HepG2 (cell line): ENCODE measurements around the gene LYRM4. TPM values are rescaled to one million over a fixed set of nuclear protein-coding genes. Genes with fewer than 3 reads are reported as not detected.

Experiments used
- ATF7-NPFF ChIP-seq: sonication (generic); formaldehyde crosslinking; IDR thresholded peaks from 2 replicates; pipeline ENCODE4 v1.8.1; 2023; ENCODE audit warnings: mild to moderate bottlenecking, low read depth, missing genetic modification reagents, moderate library complexity
- GLMP ChIP-seq: sonication (generic); formaldehyde crosslinking; IDR thresholded peaks from 2 replicates; pipeline ENCODE4 v1.9.0; 2021; ENCODE audit warnings: missing genetic modification reagents, mild to moderate bottlenecking, borderline replicate concordance
- GMEB2 ChIP-seq: IDR thresholded peaks from 2 replicates; pipeline ENCODE4 v1.6.1; 2016; ENCODE audit warnings: missing biosample characterization, missing genetic modification reagents, low read depth
- HBP1 ChIP-seq: IDR thresholded peaks from 2 replicates; pipeline ENCODE4 v1.6.1; 2016; ENCODE audit warnings: low read depth, control low read depth
- HNF4A ChIP-seq: sonication (generic); formaldehyde crosslinking; IDR thresholded peaks from 2 replicates; pipeline ENCODE4 v1.4.0; 2020; ENCODE audit warnings: missing genetic modification reagents
- HNRNPH1 ChIP-seq: fragments of 200-400 bp; formaldehyde crosslinking; optimal IDR thresholded peaks from 2 replicates; pipeline ENCODE3; 2017; ENCODE audit warnings: mild to moderate bottlenecking, low read depth, low read length
- JARID2 ChIP-seq: sonication (generic); formaldehyde crosslinking; IDR thresholded peaks from 2 replicates; pipeline ENCODE4 v1.8.1; 2023; ENCODE audit warnings: missing genetic modification reagents, inconsistent platforms; ENCODE audit not compliant: insufficient replicate concordance
- MYNN ChIP-seq: sonication (generic); formaldehyde crosslinking; IDR thresholded peaks from 2 replicates; pipeline ENCODE4 v1.4.0; 2020; ENCODE audit warnings: mild to moderate bottlenecking, low read depth, missing genetic modification reagents
- RARG ChIP-seq: sonication (generic); formaldehyde crosslinking; IDR thresholded peaks from 2 replicates; pipeline ENCODE4 v1.4.0; 2020; ENCODE audit warnings: low read depth, mild to moderate bottlenecking, missing genetic modification reagents
- ZHX1 ChIP-seq: sonication (generic); formaldehyde crosslinking; IDR thresholded peaks from 2 replicates; pipeline ENCODE4 v1.8.1; 2022; ENCODE audit warnings: low read depth, mild to moderate bottlenecking, missing genetic modification reagents
- ZNF784 ChIP-seq: sonication (generic); formaldehyde crosslinking; IDR thresholded peaks from 2 replicates; pipeline ENCODE4 v1.5.1; 2020; ENCODE audit warnings: missing genetic modification reagents, mild to moderate bottlenecking, borderline replicate concordance
- ZSCAN12 ChIP-seq: sonication (generic); formaldehyde crosslinking; IDR thresholded peaks from 2 replicates; pipeline ENCODE4 v1.9.0; 2021; ENCODE audit warnings: mild to moderate bottlenecking, missing genetic modification reagents
- polyA plus RNA-seq, 8 experiments: library from polyadenylated mRNA; depleted of rRNA in 3 of 8; stranded (reverse) in 7 of 8; unstranded in 1 of 8; fragments of >200 nt; fragmentation: Illumina TruSeq in 4 of 8; extraction: Trizol in 4 of 8; gene quantifications; 2 replicates each; pipeline versions ENCODE4 v1.2.1 to v1.2.3, GENCODE V29; 2011 to 2016; ENCODE audit warnings: low read depth in 4 of 8, missing spikeins in 1 of 8, mixed read lengths in 1 of 8; ENCODE audit not compliant: insufficient read depth in 1 of 8
- total RNA-seq, 5 experiments: library from RNA; depleted of rRNA; stranded (reverse); fragments of >200 nt; fragmentation: Illumina TruSeq; extraction: Trizol; gene quantifications; 2 replicates each; pipeline ENCODE4 v1.2.3, GENCODE V29; 2016; ENCODE audit warnings: low read depth in 1 of 5

The LYRM4 gene
- total and polyA plus RNA-seq, 2 of the 13 experiments (the other 11 are each of a cell fraction or from before 2014, with no cell fraction given): 64.6 to 67.5 TPM

GRCh38 chr6:5143634-5144311 is 117.0 kb downstream of the LYRM4 start (continued):
- TF ChIP-seq GLMP (no peak), ZSCAN12 (CRISPR knock-in tag) (peak; percentile 48; the same call in 1 of the 2 replicates), HBP1 (CRISPR knock-in tag) (no peak), ZHX1 (CRISPR knock-in tag) (no peak), ZNF784 (no peak), MYNN (CRISPR knock-in tag) (no peak), RARG (CRISPR knock-in tag) (no peak), JARID2 (CRISPR knock-in tag) (no peak), HNF4A (CRISPR knock-in tag) (no peak), HNRNPH1 (no peak), GMEB2 (CRISPR knock-in tag) (no peak), ATF7-NPFF (CRISPR knock-in tag) (no peak)
